K562 (cell line): ENCODE measurements around the gene THAP4. TPM values are rescaled to one million over a fixed set of nuclear protein-coding genes. Genes with fewer than 3 reads are reported as not detected.

Experiments
- ATAC-seq: fragments of 200-7000 bp; cut with Tn5 transposase; 3 replicates; pipeline ENCODE4 v1.9.1; 2020; ENCODE audit warnings: moderate library complexity
- BruUV-seq: library from RNA; stranded (reverse); fragments of 400-500 nt; replicated peaks from 2 replicates; lab custom pipeline; 2021; lab: Mats Ljungman, UMichigan
- CTCF ChIA-PET: fragments of 300-600 bp; formaldehyde crosslinking; extraction: SDS; loops from one replicate; lab custom pipeline; 2021; ENCODE audit warnings: low intra/inter-chr PET ratio; lab: Yijun Ruan, JAX
- POLR2A ChIA-PET: fragments of 300-600, 350-650 bp; sonication (Branson Sonifier 250); formaldehyde crosslinking; extraction: SDS; loops from one replicate; lab custom pipeline; 2021; ENCODE audit warnings: antibody characterized with exemption, inconsistent platforms; lab: Yijun Ruan, JAX
- DNase-seq, 4 experiments: peaks; one replicate each; pipeline versions ENCODE4 v3.0.0 to v3.0.0-alpha.2; 2011 to 2018; ENCODE audit warnings: low spot score in 3 of 4, mixed read lengths in 3 of 4; ENCODE audit errors: extremely low read depth in 1 of 4
- FAIRE-seq: peaks from 2 replicates; lab custom pipeline; 2011; peaks lifted over from hg19 to GRCh38; lab: Jason Lieb, UNC
- H2AFZ ChIP-seq: 2 replicates; pipeline ENCODE4 v1.6.0; 2011; ENCODE audit warnings: low read depth, low read length, control low read depth, inconsistent platforms
- H3K27ac ChIP-seq: fragments of 200-600 bp; 3 replicates; pipeline ENCODE4 v1.8.0; 2011; ENCODE audit warnings: low read depth, mild to moderate bottlenecking, control low read depth, inconsistent platforms, low read length, moderate library complexity, mixed read lengths; ENCODE audit errors: extremely low read depth
- H3K27me3 ChIP-seq, 2 experiments: fragments of 300-600 bp in 1 of 2; 2 replicates in 1 of 2; 3 replicates in 1 of 2; pipeline versions ENCODE4 v1.6.0 to v1.8.0; 2011; ENCODE audit warnings: inconsistent platforms in 2 of 2, low read length in 2 of 2, mild to moderate bottlenecking in 1 of 2, mixed read lengths in 1 of 2, moderate library complexity in 1 of 2; ENCODE audit not compliant: control insufficient read depth in 2 of 2, insufficient read depth in 2 of 2
- H3K36me3 ChIP-seq: fragments of 300-600 bp; 3 replicates; pipeline ENCODE4 v1.8.0; 2011; ENCODE audit warnings: mild to moderate bottlenecking, low read length, inconsistent platforms; ENCODE audit not compliant: control insufficient read depth, insufficient read depth
- H3K4me1 ChIP-seq, 2 experiments: fragments of 200-600 bp in 1 of 2; replicated peaks in 1 of 2; 2 replicates in 1 of 2; 3 replicates in 1 of 2; pipeline versions ENCODE4 v1.5.1 to v1.8.0; 2011; ENCODE audit warnings: inconsistent platforms in 2 of 2, low read length in 2 of 2, mild to moderate bottlenecking in 1 of 2, mixed read lengths in 1 of 2, moderate library complexity in 1 of 2; ENCODE audit not compliant: control insufficient read depth in 2 of 2, insufficient read depth in 2 of 2
- H3K4me2 ChIP-seq: 2 replicates; pipeline ENCODE4 v1.6.1; 2011; ENCODE audit warnings: low read length, control low read depth, inconsistent platforms, mixed read lengths; ENCODE audit not compliant: insufficient read depth
- H3K4me3 ChIP-seq: fragments of 200-600 bp; sonication (generic), shearing (Covaris generic); 2 replicates; pipeline ENCODE4 v1.5.1; 2016; ENCODE audit warnings: control low read depth, inconsistent platforms
- H3K79me2 ChIP-seq: fragments of 200-600 bp; 3 replicates; pipeline ENCODE4 v1.8.0; 2011; ENCODE audit warnings: low read length, inconsistent platforms; ENCODE audit not compliant: control insufficient read depth, insufficient read depth
- H3K9ac ChIP-seq, 2 experiments: 2 replicates each; pipeline versions ENCODE4 v1.6.0 to v1.6.1; 2011; ENCODE audit warnings: low read depth in 2 of 2, low read length in 2 of 2, control low read depth in 1 of 2, inconsistent platforms in 1 of 2, mild to moderate bottlenecking in 1 of 2, mixed read lengths in 1 of 2; ENCODE audit not compliant: insufficient read depth in 1 of 2
- H3K9me1 ChIP-seq: one replicate; pipeline ENCODE4 v1.6.0; 2011; ENCODE audit warnings: inconsistent platforms, mild to moderate bottlenecking, low read length, moderate library complexity; ENCODE audit not compliant: control insufficient read depth, insufficient read depth
- H3K9me3 ChIP-seq: replicated peaks from 2 replicates; pipeline ENCODE4 v1.5.1; 2011; ENCODE audit warnings: low read depth, low read length, inconsistent platforms; ENCODE audit not compliant: control insufficient read depth, insufficient read depth
- H4K20me1 ChIP-seq: replicated peaks from 2 replicates; pipeline ENCODE4 v1.6.1; 2011; ENCODE audit warnings: low read length, inconsistent platforms, mixed read lengths; ENCODE audit not compliant: control insufficient read depth, insufficient read depth
- BCL6 ChIP-seq: fragments of 250-450 bp; sonication (Bioruptor Pico); IDR thresholded peaks from 2 replicates; pipeline ENCODE4 v1.4.0; 2020
- CBX5 ChIP-seq: IDR thresholded peaks from 2 replicates; pipeline ENCODE4 v1.6.1; 2014; ENCODE audit warnings: low read depth, borderline replicate concordance
- ETS2 ChIP-seq: IDR thresholded peaks from 2 replicates; pipeline ENCODE4 v1.6.1; 2016; ENCODE audit warnings: borderline replicate concordance, missing genetic modification characterization, mild to moderate bottlenecking, moderate library complexity, missing compliant biosample characterization; ENCODE audit not compliant: poor library complexity, severe bottlenecking
- FOXJ3 ChIP-seq: sonication (generic); formaldehyde crosslinking; IDR thresholded peaks from 2 replicates; pipeline ENCODE4 v1.4.0; 2020; ENCODE audit warnings: mild to moderate bottlenecking, missing genetic modification reagents
- MAZ ChIP-seq, 2 experiments: fragments of 450-650 bp in 1 of 2; sonication (generic) in 1 of 2; formaldehyde crosslinking; IDR thresholded peaks in 1 of 2; conservative IDR thresholded peaks in 1 of 2; 2 replicates each; pipeline versions ENCODE4 v1.4.0 to v1.5.0; 2020; ENCODE audit warnings: mild to moderate bottlenecking in 1 of 2, missing genetic modification reagents in 1 of 2
- MEF2D ChIP-seq: conservative IDR thresholded peaks from 2 replicates; pipeline ENCODE4 v1.6.1; 2016; ENCODE audit warnings: low read depth, missing genetic modification characterization, missing compliant biosample characterization
- MTA1 ChIP-seq: fragments of 450-650 bp; IDR thresholded peaks from 2 replicates; pipeline ENCODE4 v1.6.1; 2017; ENCODE audit warnings: borderline replicate concordance
- MYBL2 ChIP-seq, 2 experiments: fragments of 450-650 bp in 1 of 2; sonication (generic) in 1 of 2; formaldehyde crosslinking in 1 of 2; IDR thresholded peaks; 2 replicates each; pipeline versions ENCODE4 v1.6.1 to v1.8.1; 2017 to 2022; ENCODE audit warnings: borderline replicate concordance in 1 of 2, inconsistent platforms in 1 of 2, low read depth in 1 of 2, mild to moderate bottlenecking in 1 of 2, missing genetic modification reagents in 1 of 2, moderate library complexity in 1 of 2
- RERE ChIP-seq: sonication (generic); formaldehyde crosslinking; IDR thresholded peaks from 2 replicates; pipeline ENCODE4 v1.8.0; 2023; ENCODE audit warnings: missing genetic modification reagents, mild to moderate bottlenecking, borderline replicate concordance
- TCF15 ChIP-seq: fragments of 250-450 bp; sonication (Bioruptor Pico); IDR thresholded peaks from 2 replicates; pipeline ENCODE4 v1.8.0; 2022; ENCODE audit warnings: moderate library complexity, mild to moderate bottlenecking, inconsistent platforms
- U2AF1 ChIP-seq: fragments of 200-400 bp; formaldehyde crosslinking; optimal IDR thresholded peaks from 2 replicates; pipeline ENCODE3; 2017; ENCODE audit warnings: mild to moderate bottlenecking, low read depth, low read length, moderate library complexity
- YBX1 ChIP-seq: fragments of 450-650 bp; IDR thresholded peaks from 2 replicates; pipeline ENCODE4 v1.7.1; 2016; ENCODE audit warnings: mild to moderate bottlenecking
- ZKSCAN3 ChIP-seq: fragments of 250-450 bp; sonication (Bioruptor Pico); IDR thresholded peaks from 2 replicates; pipeline ENCODE4 v1.4.0; 2020
- ZNF121 ChIP-seq: sonication (generic); formaldehyde crosslinking; conservative IDR thresholded peaks from 2 replicates; pipeline ENCODE4 v1.8.0; 2022; ENCODE audit warnings: missing genetic modification reagents
- ZNF551 ChIP-seq: fragments of 250-450 bp; sonication (Bioruptor Pico); IDR thresholded peaks from 2 replicates; pipeline ENCODE4 v1.5.0; 2021; ENCODE audit warnings: mild to moderate bottlenecking, moderate library complexity
- ZNF589 ChIP-seq: fragments of 200-800 bp; sonication (Bioruptor generic); IDR thresholded peaks from 2 replicates; pipeline ENCODE4 v1.6.1; 2016; ENCODE audit warnings: low read depth, missing genetic modification characterization, missing compliant biosample characterization
- ZNF668 ChIP-seq: fragments of 250-450 bp; sonication (Bioruptor Pico); IDR thresholded peaks from 2 replicates; pipeline ENCODE4 v1.8.0; 2022; ENCODE audit warnings: mild to moderate bottlenecking, inconsistent platforms
- WGBS: fragments of 100-300 bp; shearing (Covaris generic); methylation state at CpG from one replicate; pipeline ENCODE4 v1.1.6; 2016; ENCODE audit warnings: low coverage, mixed read lengths; ENCODE audit not compliant: insufficient coverage; ENCODE audit errors: missing lambda C conversion rate; 5-methylcytosine and 5-hydroxymethylcytosine counted together
- in situ Hi-C: fragments of 300-500 bp; cut with MboI; formaldehyde crosslinking; loops from 4 replicates; pipeline ENCODE4 v1.15.0; 2018; ENCODE audit warnings: inconsistent platforms, mixed read lengths
- intact Hi-C: fragments of 100-400 bp; cut with micrococcal nuclease; formaldehyde crosslinking; loops from 2 replicates; pipeline ENCODE4 v1.14.2; 2022
- polyA plus RNA-seq, 8 experiments: library from polyadenylated mRNA; depleted of rRNA in 4 of 8; stranded (reverse) in 5 of 8; unstranded in 3 of 8; fragments of >200 nt; fragmentation: Nextera tagmentation in 2 of 8; fragmentation: Illumina TruSeq in 1 of 8; extraction: Ambion mirVana in 2 of 8; extraction: Trizol in 1 of 8; gene quantifications; 2 replicates each; pipeline versions ENCODE4 v1.2.1 to v1.2.3, GENCODE V29; 2011 to 2014; ENCODE audit warnings: inconsistent platforms in 1 of 8, missing spikeins in 1 of 8
- total RNA-seq, 7 experiments: library from RNA; depleted of rRNA in 6 of 7; stranded (reverse); fragments of >200 nt in 6 of 7; fragmentation: Illumina TruSeq in 2 of 7; extraction: Trizol in 2 of 7; gene quantifications; 2 replicates each; pipeline versions ENCODE4 v1.2.1 to v1.2.3, GENCODE V29; 2011 to 2021; ENCODE audit warnings: low replicate concordance in 1 of 7

Gene THAP4
- total and polyA plus RNA-seq, 9 of the 15 experiments (the other 6 are each of a cell fraction or from before 2014, with no cell fraction given), result 8.6 to 60.9 (median 43.9) TPM

GRCh38 chr2:241615041-241615440 lies 21.9 kb downstream of the THAP4 start:
- CTCF ChIA-PET, result no interaction called here
- in situ Hi-C loops, result no loop called here
- no peak for TF ChIP-seq ZKSCAN3 (CRISPR knock-in tag)
- TF ChIP-seq MEF2D (tag), result no peak
- TF ChIP-seq BCL6 (CRISPR knock-in tag), result no peak
- no peak for TF ChIP-seq TCF15 (CRISPR knock-in tag)
- TF ChIP-seq ZNF551 (CRISPR knock-in tag), result no peak
- no peak for TF ChIP-seq ZNF121 (CRISPR knock-in tag)
- TF ChIP-seq ETS2, result no peak
- TF ChIP-seq MYBL2 (IDR thresholded peaks at IDR 0.05; ENCODE audit: low read depth), result no peak
- TF ChIP-seq MYBL2 (CRISPR knock-in tag; IDR thresholded peaks at IDR 0.05; ENCODE audit: borderline replicate concordance), result no peak
- no peak for TF ChIP-seq ZNF589 (CRISPR knock-in tag)
- TF ChIP-seq FOXJ3 (CRISPR knock-in tag), result no peak
- no peak for TF ChIP-seq ZNF668 (CRISPR knock-in tag)
- no peak for TF ChIP-seq MTA1
- no peak for TF ChIP-seq U2AF1
- TF ChIP-seq CBX5, result no peak
- TF ChIP-seq RERE (CRISPR knock-in tag), result no peak
- TF ChIP-seq MAZ (CRISPR knock-in tag; conservative IDR thresholded peaks at IDR 0.05 in 1 of 2, IDR thresholded peaks at IDR 0.05 in 1 of 2), result no peak
- no peak for TF ChIP-seq YBX1

More at GRCh38 chr2:241615041-241615440, 21.9 kb downstream of the THAP4 start:
- Histone ChIP-seq H3K4me2 (no peak overlapping the region), H3K9me1 (no peaks in the 10 kb centered on the region), H3K9me3 (no peaks in the 10 kb centered on the region), H3K4me3 (no peak overlapping the region), H3K36me3 (peaks cover 30% of the 10 kb centered on the region; the same call in 2 of the 3 replicates), H3K4me1 (peaks cover 7 to 32% of the 10 kb centered on the region in 2 experiments; a peak in 4 of 5 replicates), H3K9ac (no peak overlapping the region), H3K27me3 (no peaks in the 10 kb centered on the region), H4K20me1 (peaks cover 8% of the 10 kb centered on the region; the same call in 1 of the 2 replicates), H3K27ac (no peak overlapping the region), H3K79me2 (peaks cover 65% of the 10 kb centered on the region), H2AFZ (no peak overlapping the region)
- POLR2A ChIA-PET, result interaction anchor here (0.5 kb wide), 1 partner anchor 39 kb away, joined by 3 read pairs; no protein-coding TSS in a partner anchor
- FAIRE-seq (no peak), DNase-seq (no peak), ATAC-seq (no peak)
- no TSS peak for BruUV-seq
- intact Hi-C loops, result no loop called here
- 48% methylated on average over 5 of the region's 11 CpGs for WGBS
